Right cardiac atrium (tissue), 5 donors: Measurements from ENCODE around the gene PNISR. TPM values are rescaled to one million over a fixed set of nuclear protein-coding genes. Genes with fewer than 3 reads are reported as not detected.

Experiments used
- ATAC-seq, 2 donors: fragments of 200-7000 bp; cut with Tn5 transposase; one replicate each; pipeline versions ENCODE4 v1.8.0 to v1.9.1; 2020; ENCODE audit warnings: moderate library complexity in 2 of 2, mild to moderate bottlenecking in 1 of 2
- DNase-seq, 3 donors: peaks; one replicate each; pipeline ENCODE4 v3.0.0-alpha.2; 2020
- H3K27ac ChIP-seq: one replicate; pipeline ENCODE4 v1.5.1; 2013; ENCODE audit warnings: mild to moderate bottlenecking, low read length, control low read depth, moderate library complexity
- H3K27me3 ChIP-seq: one replicate; pipeline ENCODE4 v1.6.1; 2013; ENCODE audit not compliant: control insufficient read depth, insufficient read depth
- H3K4me1 ChIP-seq: one replicate; pipeline ENCODE4 v1.6.1; 2013; ENCODE audit warnings: low read length; ENCODE audit not compliant: control insufficient read depth, insufficient read depth
- H3K4me3 ChIP-seq: one replicate; pipeline ENCODE4 v1.5.1; 2013; ENCODE audit warnings: low read length, control low read depth
- H3K9me3 ChIP-seq: one replicate; pipeline ENCODE4 v1.6.1; 2013; ENCODE audit warnings: low read length; ENCODE audit not compliant: control insufficient read depth
- WGBS: extraction: QIAGEN DNeasy Blood & Tissue Kit; methylation state at CpG from one replicate; pipeline ENCODE4 v1.1.7; 2013; 5-methylcytosine and 5-hydroxymethylcytosine counted together
- intact Hi-C, 4 donors: fragments of 100-400 bp; cut with DNase I; formaldehyde crosslinking; loops; one replicate each; pipeline versions ENCODE4 v1.11.0 to v1.14.0; 2022 to 2023
- polyA plus RNA-seq: library from polyadenylated mRNA; stranded (reverse); fragments of 200-250 nt; gene quantifications from one replicate; pipeline ENCODE4 v1.2.3, GENCODE V29; 2013
- total RNA-seq, 4 donors: library from RNA; stranded (reverse); fragmentation: NEBNext Ultra II Directional; extraction: Animal tissue kit (Norgen Biotek cat#: 25700); gene quantifications; one replicate each; pipeline ENCODE4 v1.2.1, GENCODE V29; 2021
- donor health status: healthy with polysubstance abuse.
- donor health status: DM: no; HTN: yes; CAD: no.
- donor health status: DM: no; HTN: no; CAD: no.
- donor health status: DM: no; HTN: yes; CAD: no; lungs with severe emphysema.
- donor health status: DM: yes; HTN: yes; CAD: no.

The PNISR gene
- total and polyA plus RNA-seq, 5 donors, result 53.9 to 79.2 (median 66.6) TPM

GRCh38 chr6:99402448-99402847 lies 22.7 kb downstream of the PNISR start:
- no peak for DNase-seq
- intact Hi-C loops, result no loop called here
- 81% methylated on average over 5 of the region's 5 CpGs for WGBS

GRCh38 chr6:99397287-99397686 lies 27.8 kb downstream of the PNISR start:
- Histone ChIP-seq H3K4me3 (no peak overlapping the region), H3K27me3 (no peaks in the 10 kb centered on the region), H3K4me1 (no peaks in the 10 kb centered on the region), H3K27ac (no peak overlapping the region), H3K9me3 (no peaks in the 10 kb centered on the region)
- ATAC-seq (no peak), DNase-seq (no peak)
- intact Hi-C loops, result no loop called here
- 37% methylated on average over 1 of the region's 1 CpG for WGBS

More at GRCh38 chr6:99402448-99402847, 22.7 kb downstream of the PNISR start:
- H3K27ac ChIP-seq, result no peak overlapping the region
- H3K4me1 ChIP-seq, result no peaks in the 10 kb centered on the region
- no peak overlapping the region for H3K4me3 ChIP-seq
- H3K9me3 ChIP-seq, result no peaks in the 10 kb centered on the region
- no peaks in the 10 kb centered on the region for H3K27me3 ChIP-seq
- ATAC-seq, result no peak

GRCh38 chr6:99393698-99394531 lies 31.2 kb downstream of the PNISR start, which contains the start of gene COQ3:
Gene COQ3 (minus strand): TSS chr6:99394195. CDS start chr6:99394179, 16 bp downstream.
- peak; percentile 93 to 94 for ATAC-seq
- Histone ChIP-seq H3K4me3 (peak within 1 kb of the TSS; percentile 90), H3K27me3 (no peaks in the 10 kb centered on the region), H3K27ac (peak within 1 kb of the TSS; percentile 83), H3K9me3 (no peaks in the 10 kb centered on the region), H3K4me1 (no peaks in the 10 kb centered on the region)
- WGBS, result 10% methylated on average over 56 of the region's 56 CpGs
- DNase-seq, result peak; percentile 75 to 90 (median 90)
- intact Hi-C loops, result no loop called here

- ATAC-seq, result peak; percentile 4 to 9
- Histone ChIP-seq H3K4me3 (peak overlapping the region; percentile 90), H3K27ac (peak overlapping the region; percentile 83), H3K9me3 (no peaks in the 10 kb centered on the region), H3K27me3 (no peaks in the 10 kb centered on the region), H3K4me1 (no peaks in the 10 kb centered on the region)
- intact Hi-C loops, result no loop called here
- no peak for DNase-seq
- 21% methylated on average over 2 of the region's 2 CpGs for WGBS
These were observed 31.8 kb downstream of the PNISR start for GRCh38 chr6:99393366-99393697.

GRCh38 chr6:99390896-99391295 lies 34.2 kb downstream of the PNISR start:
- no peak for DNase-seq
- 96% methylated on average over 3 of the region's 3 CpGs for WGBS
- intact Hi-C loops, result no loop called here
- Histone ChIP-seq H3K9me3 (no peaks in the 10 kb centered on the region), H3K4me3 (no peak overlapping the region), H3K27ac (no peak overlapping the region), H3K27me3 (no peaks in the 10 kb centered on the region), H3K4me1 (no peaks in the 10 kb centered on the region)
- no peak for ATAC-seq

GRCh38 chr6:99384507-99384906 lies 40.6 kb downstream of the PNISR start:
- DNase-seq (no peak), ATAC-seq (no peak)
- Histone ChIP-seq H3K4me3 (no peak overlapping the region), H3K27me3 (no peaks in the 10 kb centered on the region), H3K4me1 (no peaks in the 10 kb centered on the region), H3K9me3 (no peaks in the 10 kb centered on the region), H3K27ac (no peak overlapping the region)
- intact Hi-C loops, result no loop called here
- 98% methylated on average over 3 of the region's 3 CpGs for WGBS

GRCh38 chr6:99378636-99379035 lies 46.5 kb downstream of the PNISR start:
- no peak overlapping the region for H3K27ac ChIP-seq

GRCh38 chr6:99369533-99369932 lies 55.6 kb downstream of the PNISR start:
- H3K27me3 ChIP-seq, result no peaks in the 10 kb centered on the region
- no peak overlapping the region for H3K4me3 ChIP-seq
- intact Hi-C loops, result no loop called here
- no peak overlapping the region for H3K27ac ChIP-seq
- DNase-seq (no peak), ATAC-seq (no peak)
- no peaks in the 10 kb centered on the region for H3K4me1 ChIP-seq
- H3K9me3 ChIP-seq, result no peaks in the 10 kb centered on the region

More at GRCh38 chr6:99378636-99379035, 46.5 kb downstream of the PNISR start:
- Histone ChIP-seq H3K4me3 (no peak overlapping the region), H3K27me3 (no peaks in the 10 kb centered on the region), H3K4me1 (no peaks in the 10 kb centered on the region), H3K9me3 (no peaks in the 10 kb centered on the region)
- ATAC-seq (no peak), DNase-seq (no peak)
- intact Hi-C loops, result no loop called here

GRCh38 chr6:99366852-99367251 lies 58.3 kb downstream of the PNISR start:
- intact Hi-C loops, result no loop called here
- no peak overlapping the region for H3K4me3 ChIP-seq
- no peak overlapping the region for H3K27ac ChIP-seq
- WGBS, result 96% methylated on average over 2 of the region's 2 CpGs
- H3K4me1 ChIP-seq, result no peaks in the 10 kb centered on the region
- H3K27me3 ChIP-seq, result no peaks in the 10 kb centered on the region
- no peak for DNase-seq
- H3K9me3 ChIP-seq, result no peaks in the 10 kb centered on the region
- ATAC-seq, result no peak

GRCh38 chr6:99364026-99364425 lies 61.1 kb downstream of the PNISR start:
- DNase-seq (no peak), ATAC-seq (no peak)
- no peak overlapping the region for H3K4me3 ChIP-seq
- 83% methylated on average over 5 of the region's 5 CpGs for WGBS
- H3K27me3 ChIP-seq, result peaks cover 4% of the 10 kb centered on the region
- intact Hi-C loops, result no loop called here
- no peaks in the 10 kb centered on the region for H3K4me1 ChIP-seq
- H3K9me3 ChIP-seq, result no peaks in the 10 kb centered on the region
- no peak overlapping the region for H3K27ac ChIP-seq

- intact Hi-C loops, result no loop called here
- peaks cover 4% of the 10 kb centered on the region for H3K27me3 ChIP-seq
- no peak overlapping the region for H3K27ac ChIP-seq
- H3K4me3 ChIP-seq, result no peak overlapping the region
- DNase-seq (no peak), ATAC-seq (no peak)
- 90% methylated on average over 1 of the region's 1 CpG for WGBS
- no peaks in the 10 kb centered on the region for H3K9me3 ChIP-seq
- no peaks in the 10 kb centered on the region for H3K4me1 ChIP-seq
These were observed 62.3 kb downstream of the PNISR start for GRCh38 chr6:99362678-99363268.
